K562 (cell line): ENCODE measurements around the gene RNF39. TPM values are rescaled to one million over a fixed set of nuclear protein-coding genes. Genes with fewer than 3 reads are reported as not detected.

Experiments used
- ATAC-seq: fragments of 200-7000 bp; cut with Tn5 transposase; 3 replicates; pipeline ENCODE4 v1.9.1; 2020; ENCODE audit warnings: moderate library complexity
- BruUV-seq: library from RNA; stranded (reverse); fragments of 400-500 nt; replicated peaks from 2 replicates; lab custom pipeline; 2021; lab: Mats Ljungman, UMichigan
- CTCF ChIA-PET: fragments of 300-600 bp; formaldehyde crosslinking; extraction: SDS; loops from one replicate; lab custom pipeline; 2021; ENCODE audit warnings: low intra/inter-chr PET ratio; lab: Yijun Ruan, JAX
- POLR2A ChIA-PET: fragments of 300-600, 350-650 bp; sonication (Branson Sonifier 250); formaldehyde crosslinking; extraction: SDS; loops from one replicate; lab custom pipeline; 2021; ENCODE audit warnings: antibody characterized with exemption, inconsistent platforms; lab: Yijun Ruan, JAX
- DNase-seq, 4 experiments: peaks; one replicate each; pipeline versions ENCODE4 v3.0.0 to v3.0.0-alpha.2; 2011 to 2018; ENCODE audit warnings: low spot score in 3 of 4, mixed read lengths in 3 of 4; ENCODE audit errors: extremely low read depth in 1 of 4
- FAIRE-seq: peaks from 2 replicates; lab custom pipeline; 2011; peaks lifted over from hg19 to GRCh38; lab: Jason Lieb, UNC
- H2AFZ ChIP-seq: 2 replicates; pipeline ENCODE4 v1.6.0; 2011; ENCODE audit warnings: low read depth, low read length, control low read depth, inconsistent platforms
- H3K27ac ChIP-seq: fragments of 200-600 bp; 3 replicates; pipeline ENCODE4 v1.8.0; 2011; ENCODE audit warnings: low read depth, mild to moderate bottlenecking, control low read depth, inconsistent platforms, low read length, moderate library complexity, mixed read lengths; ENCODE audit errors: extremely low read depth
- H3K27me3 ChIP-seq, 2 experiments: fragments of 300-600 bp in 1 of 2; 2 replicates in 1 of 2; 3 replicates in 1 of 2; pipeline versions ENCODE4 v1.6.0 to v1.8.0; 2011; ENCODE audit warnings: inconsistent platforms in 2 of 2, low read length in 2 of 2, mild to moderate bottlenecking in 1 of 2, mixed read lengths in 1 of 2, moderate library complexity in 1 of 2; ENCODE audit not compliant: control insufficient read depth in 2 of 2, insufficient read depth in 2 of 2
- H3K36me3 ChIP-seq: fragments of 300-600 bp; 3 replicates; pipeline ENCODE4 v1.8.0; 2011; ENCODE audit warnings: mild to moderate bottlenecking, low read length, inconsistent platforms; ENCODE audit not compliant: control insufficient read depth, insufficient read depth
- H3K4me1 ChIP-seq, 2 experiments: fragments of 200-600 bp in 1 of 2; replicated peaks in 1 of 2; 2 replicates in 1 of 2; 3 replicates in 1 of 2; pipeline versions ENCODE4 v1.5.1 to v1.8.0; 2011; ENCODE audit warnings: inconsistent platforms in 2 of 2, low read length in 2 of 2, mild to moderate bottlenecking in 1 of 2, mixed read lengths in 1 of 2, moderate library complexity in 1 of 2; ENCODE audit not compliant: control insufficient read depth in 2 of 2, insufficient read depth in 2 of 2
- H3K4me2 ChIP-seq: 2 replicates; pipeline ENCODE4 v1.6.1; 2011; ENCODE audit warnings: low read length, control low read depth, inconsistent platforms, mixed read lengths; ENCODE audit not compliant: insufficient read depth
- H3K4me3 ChIP-seq: fragments of 200-600 bp; sonication (generic), shearing (Covaris generic); 2 replicates; pipeline ENCODE4 v1.5.1; 2016; ENCODE audit warnings: control low read depth, inconsistent platforms
- H3K79me2 ChIP-seq: fragments of 200-600 bp; 3 replicates; pipeline ENCODE4 v1.8.0; 2011; ENCODE audit warnings: low read length, inconsistent platforms; ENCODE audit not compliant: control insufficient read depth, insufficient read depth
- H3K9ac ChIP-seq, 2 experiments: 2 replicates each; pipeline versions ENCODE4 v1.6.0 to v1.6.1; 2011; ENCODE audit warnings: low read depth in 2 of 2, low read length in 2 of 2, control low read depth in 1 of 2, inconsistent platforms in 1 of 2, mild to moderate bottlenecking in 1 of 2, mixed read lengths in 1 of 2; ENCODE audit not compliant: insufficient read depth in 1 of 2
- H3K9me1 ChIP-seq: one replicate; pipeline ENCODE4 v1.6.0; 2011; ENCODE audit warnings: inconsistent platforms, mild to moderate bottlenecking, low read length, moderate library complexity; ENCODE audit not compliant: control insufficient read depth, insufficient read depth
- H3K9me3 ChIP-seq: replicated peaks from 2 replicates; pipeline ENCODE4 v1.5.1; 2011; ENCODE audit warnings: low read depth, low read length, inconsistent platforms; ENCODE audit not compliant: control insufficient read depth, insufficient read depth
- H4K20me1 ChIP-seq: replicated peaks from 2 replicates; pipeline ENCODE4 v1.6.1; 2011; ENCODE audit warnings: low read length, inconsistent platforms, mixed read lengths; ENCODE audit not compliant: control insufficient read depth, insufficient read depth
- BRD4 ChIP-seq: fragments of 200-600 bp; sonication (generic); IDR thresholded peaks from 2 replicates; pipeline ENCODE4 v1.6.1; 2017; ENCODE audit warnings: inconsistent platforms
- HDAC8 ChIP-seq: fragments of 450-650 bp; IDR thresholded peaks from 2 replicates; pipeline ENCODE4 v1.6.1; 2016; ENCODE audit warnings: mild to moderate bottlenecking, missing genetic modification characterization, moderate library complexity, missing compliant biosample characterization
- HSF4 ChIP-seq: fragments of 250-450 bp; sonication (Bioruptor Pico); IDR thresholded peaks from 2 replicates; pipeline ENCODE4 v2.1.2; 2022; ENCODE audit warnings: mild to moderate bottlenecking, moderate library complexity, borderline replicate concordance
- MIER1 ChIP-seq: fragments of 450-650 bp; IDR thresholded peaks from 2 replicates; pipeline ENCODE4 v1.6.1; 2016; ENCODE audit warnings: antibody characterized with exemption, mild to moderate bottlenecking, low read depth
- MYNN ChIP-seq, 2 experiments: sonication (generic); formaldehyde crosslinking in 1 of 2; IDR thresholded peaks; 2 replicates each; pipeline versions ENCODE4 v1.5.0 to v1.6.1; 2016 to 2020; ENCODE audit warnings: antibody characterized with exemption in 1 of 2, missing genetic modification reagents in 1 of 2
- ZNF197 ChIP-seq: fragments of 200-800 bp; sonication (Bioruptor generic); IDR thresholded peaks from 2 replicates; pipeline ENCODE4 v1.6.1; 2016; ENCODE audit warnings: low read depth, missing genetic modification characterization, missing compliant biosample characterization
- ZNF79 ChIP-seq: fragments of 250-450 bp; sonication (Bioruptor Pico); IDR thresholded peaks from 2 replicates; pipeline ENCODE4 v1.4.0; 2020; ENCODE audit warnings: low read depth, mild to moderate bottlenecking, moderate library complexity
- WGBS: fragments of 100-300 bp; shearing (Covaris generic); methylation state at CpG from one replicate; pipeline ENCODE4 v1.1.6; 2016; ENCODE audit warnings: low coverage, mixed read lengths; ENCODE audit not compliant: insufficient coverage; ENCODE audit errors: missing lambda C conversion rate; 5-methylcytosine and 5-hydroxymethylcytosine counted together
- in situ Hi-C: fragments of 300-500 bp; cut with MboI; formaldehyde crosslinking; loops from 4 replicates; pipeline ENCODE4 v1.15.0; 2018; ENCODE audit warnings: inconsistent platforms, mixed read lengths
- intact Hi-C: fragments of 100-400 bp; cut with micrococcal nuclease; formaldehyde crosslinking; loops from 2 replicates; pipeline ENCODE4 v1.14.2; 2022
- polyA plus RNA-seq, 8 experiments: library from polyadenylated mRNA; depleted of rRNA in 4 of 8; stranded (reverse) in 5 of 8; unstranded in 3 of 8; fragments of >200 nt; fragmentation: Nextera tagmentation in 2 of 8; fragmentation: Illumina TruSeq in 1 of 8; extraction: Ambion mirVana in 2 of 8; extraction: Trizol in 1 of 8; gene quantifications; 2 replicates each; pipeline versions ENCODE4 v1.2.1 to v1.2.3, GENCODE V29; 2011 to 2014; ENCODE audit warnings: inconsistent platforms in 1 of 8, missing spikeins in 1 of 8
- total RNA-seq, 7 experiments: library from RNA; depleted of rRNA in 6 of 7; stranded (reverse); fragments of >200 nt in 6 of 7; fragmentation: Illumina TruSeq in 2 of 7; extraction: Trizol in 2 of 7; gene quantifications; 2 replicates each; pipeline versions ENCODE4 v1.2.1 to v1.2.3, GENCODE V29; 2011 to 2021; ENCODE audit warnings: low replicate concordance in 1 of 7
- TF ChIP-seq, protein P1 (sequence below): fragments of 450-650 bp; formaldehyde crosslinking; IDR thresholded peaks from 2 replicates; pipeline ENCODE4 v1.4.0; 2022; ENCODE audit warnings: mild to moderate bottlenecking, moderate library complexity
- TF ChIP-seq, protein P2 (sequence below): fragments of 250-450 bp; sonication (Bioruptor Pico); IDR thresholded peaks from 2 replicates; pipeline ENCODE4 v1.8.0; 2022; ENCODE audit warnings: inconsistent platforms
- TF ChIP-seq, protein P3 (sequence below): IDR thresholded peaks from 2 replicates; pipeline ENCODE4 v1.6.1; 2016; ENCODE audit warnings: missing genetic modification characterization, missing compliant biosample characterization
- TF ChIP-seq, protein P4 (sequence below): fragments of 450-650 bp; IDR thresholded peaks from 2 replicates; pipeline ENCODE4 v1.7.0; 2016; ENCODE audit warnings: borderline replicate concordance

RNF39 gene
- total and polyA plus RNA-seq, 9 of the 15 experiments (the other 6 are each of a cell fraction or from before 2014, with no cell fraction given): not detected

DNA sequence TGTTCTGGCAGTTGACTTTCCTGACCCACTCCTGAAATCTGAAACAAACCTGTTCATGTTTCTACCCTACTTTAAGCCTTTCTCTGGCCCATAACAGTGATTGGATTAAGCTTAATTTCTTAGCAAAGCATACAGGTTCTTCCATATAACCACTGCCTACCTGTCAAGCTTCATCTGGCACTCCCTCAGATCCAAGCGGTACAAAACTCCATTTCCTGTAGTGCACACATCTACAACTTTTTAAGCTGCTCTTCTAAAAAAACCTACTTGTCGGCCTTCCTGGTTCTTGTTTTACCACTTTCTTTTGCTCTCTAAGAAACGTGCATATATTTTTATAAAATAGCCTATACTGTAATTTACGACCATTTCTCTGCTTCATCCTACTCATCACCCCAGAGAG lies 9.5 kb downstream of the RNF39 start:
- H3K27ac ChIP-seq: peak overlapping the region; percentile 88
- in situ Hi-C loops (no loop called here), intact Hi-C loops (loop anchor here (2.0 to 10.0 kb wide), 2 partner anchors 37 to 279 kb away; partner anchors contain the start of gene RPP21)
- no TSS peak for BruUV-seq
- H3K9ac ChIP-seq: peak overlapping the region in 1 of 2 experiments; percentile 77; a peak in 3 of 4 replicates
- no peaks in the 10 kb centered on the region for H3K27me3 ChIP-seq
- FAIRE-seq (no peak), ATAC-seq (no peak), DNase-seq (peak in 1 of 4 experiments; percentile 29)
- peaks cover 36% of the 10 kb centered on the region; the same call in 2 of the 3 replicates for H3K36me3 ChIP-seq
- peak overlapping the region; percentile 71 for H3K4me3 ChIP-seq
- no peaks in the 10 kb centered on the region for H4K20me1 ChIP-seq
- H3K4me2 ChIP-seq: peak overlapping the region; percentile 99
- H2AFZ ChIP-seq: peak overlapping the region; percentile 98
- ChIA-PET POLR2A (interaction anchor here (0.5 to 2.4 kb wide), 9 partner anchors 12 to 1498 kb away, joined by 3 to 8 read pairs (median 3); partner anchors contain the start of gene TRIM39), CTCF (no interaction called here)
- no peaks in the 10 kb centered on the region for H3K9me1 ChIP-seq
- peaks cover 47% of the 10 kb centered on the region for H3K79me2 ChIP-seq
- no peaks in the 10 kb centered on the region for H3K9me3 ChIP-seq
- TF ChIP-seq MIER1 (0 out of 2 replicates have a peak, but pooled peaks have one; percentile 22), ZNF79 (CRISPR knock-in tag) (no peak), MYNN (IDR thresholded peaks at IDR 0.05) (no peak), MYNN (CRISPR knock-in tag; IDR thresholded peaks at IDR 0.05) (no peak), HSF4 (no peak), ZNF197 (CRISPR knock-in tag) (no peak), BRD4 (no peak), HDAC8 (tag) (no peak)
- TF ChIP-seq, protein P1, sequence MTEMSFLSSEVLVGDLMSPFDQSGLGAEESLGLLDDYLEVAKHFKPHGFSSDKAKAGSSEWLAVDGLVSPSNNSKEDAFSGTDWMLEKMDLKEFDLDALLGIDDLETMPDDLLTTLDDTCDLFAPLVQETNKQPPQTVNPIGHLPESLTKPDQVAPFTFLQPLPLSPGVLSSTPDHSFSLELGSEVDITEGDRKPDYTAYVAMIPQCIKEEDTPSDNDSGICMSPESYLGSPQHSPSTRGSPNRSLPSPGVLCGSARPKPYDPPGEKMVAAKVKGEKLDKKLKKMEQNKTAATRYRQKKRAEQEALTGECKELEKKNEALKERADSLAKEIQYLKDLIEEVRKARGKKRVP (CRISPR knock-in tag): 0 out of 2 replicates have a peak, but pooled peaks have one; percentile 13
- TF ChIP-seq, protein P2, sequence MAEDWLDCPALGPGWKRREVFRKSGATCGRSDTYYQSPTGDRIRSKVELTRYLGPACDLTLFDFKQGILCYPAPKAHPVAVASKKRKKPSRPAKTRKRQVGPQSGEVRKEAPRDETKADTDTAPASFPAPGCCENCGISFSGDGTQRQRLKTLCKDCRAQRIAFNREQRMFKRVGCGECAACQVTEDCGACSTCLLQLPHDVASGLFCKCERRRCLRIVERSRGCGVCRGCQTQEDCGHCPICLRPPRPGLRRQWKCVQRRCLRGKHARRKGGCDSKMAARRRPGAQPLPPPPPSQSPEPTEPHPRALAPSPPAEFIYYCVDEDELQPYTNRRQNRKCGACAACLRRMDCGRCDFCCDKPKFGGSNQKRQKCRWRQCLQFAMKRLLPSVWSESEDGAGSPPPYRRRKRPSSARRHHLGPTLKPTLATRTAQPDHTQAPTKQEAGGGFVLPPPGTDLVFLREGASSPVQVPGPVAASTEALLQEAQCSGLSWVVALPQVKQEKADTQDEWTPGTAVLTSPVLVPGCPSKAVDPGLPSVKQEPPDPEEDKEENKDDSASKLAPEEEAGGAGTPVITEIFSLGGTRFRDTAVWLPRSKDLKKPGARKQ (CRISPR knock-in tag): no peak
- TF ChIP-seq, protein P3, sequence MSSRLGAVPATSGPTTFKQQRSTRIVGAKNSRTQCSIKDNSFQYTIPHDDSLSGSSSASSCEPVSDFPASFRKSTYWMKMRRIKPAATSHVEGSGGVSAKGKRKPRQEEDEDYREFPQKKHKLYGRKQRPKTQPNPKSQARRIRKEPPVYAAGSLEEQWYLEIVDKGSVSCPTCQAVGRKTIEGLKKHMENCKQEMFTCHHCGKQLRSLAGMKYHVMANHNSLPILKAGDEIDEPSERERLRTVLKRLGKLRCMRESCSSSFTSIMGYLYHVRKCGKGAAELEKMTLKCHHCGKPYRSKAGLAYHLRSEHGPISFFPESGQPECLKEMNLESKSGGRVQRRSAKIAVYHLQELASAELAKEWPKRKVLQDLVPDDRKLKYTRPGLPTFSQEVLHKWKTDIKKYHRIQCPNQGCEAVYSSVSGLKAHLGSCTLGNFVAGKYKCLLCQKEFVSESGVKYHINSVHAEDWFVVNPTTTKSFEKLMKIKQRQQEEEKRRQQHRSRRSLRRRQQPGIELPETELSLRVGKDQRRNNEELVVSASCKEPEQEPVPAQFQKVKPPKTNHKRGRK (tag): peak; percentile 66
- TF ChIP-seq, protein P4, sequence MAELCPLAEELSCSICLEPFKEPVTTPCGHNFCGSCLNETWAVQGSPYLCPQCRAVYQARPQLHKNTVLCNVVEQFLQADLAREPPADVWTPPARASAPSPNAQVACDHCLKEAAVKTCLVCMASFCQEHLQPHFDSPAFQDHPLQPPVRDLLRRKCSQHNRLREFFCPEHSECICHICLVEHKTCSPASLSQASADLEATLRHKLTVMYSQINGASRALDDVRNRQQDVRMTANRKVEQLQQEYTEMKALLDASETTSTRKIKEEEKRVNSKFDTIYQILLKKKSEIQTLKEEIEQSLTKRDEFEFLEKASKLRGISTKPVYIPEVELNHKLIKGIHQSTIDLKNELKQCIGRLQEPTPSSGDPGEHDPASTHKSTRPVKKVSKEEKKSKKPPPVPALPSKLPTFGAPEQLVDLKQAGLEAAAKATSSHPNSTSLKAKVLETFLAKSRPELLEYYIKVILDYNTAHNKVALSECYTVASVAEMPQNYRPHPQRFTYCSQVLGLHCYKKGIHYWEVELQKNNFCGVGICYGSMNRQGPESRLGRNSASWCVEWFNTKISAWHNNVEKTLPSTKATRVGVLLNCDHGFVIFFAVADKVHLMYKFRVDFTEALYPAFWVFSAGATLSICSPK: 0 out of 2 replicates have a peak, but pooled peaks have one; percentile 16
- peaks cover 1 to 7% of the 10 kb centered on the region in 2 experiments; a peak in 4 of 5 replicates for H3K4me1 ChIP-seq
- WGBS: 3% methylated on average over 4 of the region's 4 CpGs
